GM23338 (cell line): ENCODE measurements around the gene PTPN18. TPM values are rescaled to one million over a fixed set of nuclear protein-coding genes. Genes with fewer than 3 reads are reported as not detected.

ENCODE experiments used
- ATAC-seq: fragments of 200-7000 bp; cut with Tn5 transposase; 3 replicates; pipeline ENCODE4 v1.9.1; 2020
- DNase-seq: peaks from one replicate; pipeline ENCODE4 v3.0.0-alpha.2; 2015; ENCODE audit warnings: low spot score
- H2AFZ ChIP-seq: fragments of 200-600 bp; sonication (generic); 2 replicates; pipeline ENCODE4 v1.8.0; 2016; ENCODE audit warnings: antibody characterized with exemption, mild to moderate bottlenecking, moderate library complexity
- H3F3A ChIP-seq: fragments of 200-600 bp; sonication (generic); replicated peaks from 2 replicates; pipeline ENCODE4 v1.8.0; 2017; ENCODE audit warnings: antibody characterized with exemption, mixed run types, low read depth
- H3K27ac ChIP-seq: fragments of 200-600 bp; sonication (generic); 2 replicates; pipeline ENCODE4 v1.6.1; 2016; ENCODE audit warnings: low read depth
- H3K27me3 ChIP-seq: fragments of 200-600 bp; sonication (generic); 2 replicates; pipeline ENCODE4 v1.8.0; 2016; ENCODE audit warnings: mild to moderate bottlenecking, mixed run types, moderate library complexity; ENCODE audit not compliant: insufficient read depth
- H3K36me3 ChIP-seq: fragments of 200-600 bp; sonication (generic); 2 replicates; pipeline ENCODE4 v1.8.0; 2016; ENCODE audit warnings: mild to moderate bottlenecking; ENCODE audit not compliant: insufficient read depth
- H3K4me1 ChIP-seq: fragments of 200-600 bp; sonication (generic); 2 replicates; pipeline ENCODE4 v1.8.0; 2016; ENCODE audit warnings: mild to moderate bottlenecking, moderate library complexity; ENCODE audit not compliant: insufficient read depth
- H3K4me2 ChIP-seq: fragments of 200-600 bp; sonication (generic); 2 replicates; pipeline ENCODE4 v1.7.1; 2017; ENCODE audit warnings: mixed run types
- H3K4me3 ChIP-seq: fragments of 200-600 bp; sonication (generic); 2 replicates; pipeline ENCODE4 v1.6.1; 2016; ENCODE audit warnings: mixed run types
- H3K79me2 ChIP-seq: fragments of 200-600 bp; sonication (generic); replicated peaks from 2 replicates; pipeline ENCODE4 v1.8.0; 2017; ENCODE audit warnings: mild to moderate bottlenecking; ENCODE audit not compliant: insufficient read depth
- H3K9me2 ChIP-seq: fragments of 200-600 bp; sonication (generic); 2 replicates; pipeline ENCODE4 v1.8.0; 2017; ENCODE audit not compliant: insufficient read depth
- H4K20me1 ChIP-seq: fragments of 200-600 bp; sonication (generic); replicated peaks from 2 replicates; pipeline ENCODE4 v1.8.0; 2017; ENCODE audit warnings: mild to moderate bottlenecking; ENCODE audit not compliant: insufficient read depth
- H3K27ac Mint-ChIP-seq: 2 replicates; pipeline ENCODE4 v1.8.0; 2020; ENCODE audit warnings: inconsistent platforms, mild to moderate bottlenecking, moderate library complexity, mixed read lengths
- H3K27me3 Mint-ChIP-seq: 3 replicates; pipeline ENCODE4 v1.8.0; 2022; ENCODE audit warnings: low read depth, mild to moderate bottlenecking, moderate library complexity, mixed read lengths, inconsistent platforms; ENCODE audit not compliant: insufficient read depth, poor library complexity
- H3K36me3 Mint-ChIP-seq: 3 replicates; pipeline ENCODE4 v1.8.0; 2021; ENCODE audit warnings: low read depth, mild to moderate bottlenecking, inconsistent platforms, moderate library complexity, mixed read lengths
- H3K4me1 Mint-ChIP-seq: 3 replicates; pipeline ENCODE4 v1.8.0; 2020; ENCODE audit warnings: mild to moderate bottlenecking, inconsistent platforms, mixed read lengths
- H3K4me3 Mint-ChIP-seq: 3 replicates; pipeline ENCODE4 v1.8.0; 2021; ENCODE audit warnings: moderate library complexity, mild to moderate bottlenecking, inconsistent platforms, mixed read lengths
- H3K9me3 Mint-ChIP-seq: 3 replicates; pipeline ENCODE4 v1.8.0; 2020; ENCODE audit warnings: moderate library complexity, mild to moderate bottlenecking, inconsistent platforms, mixed read lengths
- CREB1 ChIP-seq: fragments of 250-450 bp; sonication (Bioruptor Pico); IDR thresholded peaks from 2 replicates; pipeline ENCODE4 v1.5.0; 2020; ENCODE audit warnings: low read depth, mild to moderate bottlenecking, moderate library complexity
- EZH2 ChIP-seq: fragments of 200-600 bp; sonication (generic); IDR thresholded peaks from one replicate; pipeline ENCODE4 v1.8.0; 2017; ENCODE audit warnings: antibody characterized with exemption, mild to moderate bottlenecking, low read depth; ENCODE audit not compliant: unreplicated experiment
- EZH2phosphoT487 ChIP-seq: fragments of 200-600 bp; sonication (generic); IDR thresholded peaks from one replicate; pipeline ENCODE4 v1.8.1; 2018; ENCODE audit warnings: antibody characterized with exemption; ENCODE audit not compliant: unreplicated experiment
- JUNB ChIP-seq: IDR thresholded peaks from one replicate; pipeline ENCODE4 v1.6.1; 2016; ENCODE audit warnings: antibody characterized with exemption; ENCODE audit not compliant: unreplicated experiment
- POLR2AphosphoS5 ChIP-seq: IDR thresholded peaks from 2 replicates; pipeline ENCODE4 v1.6.1; 2016; ENCODE audit warnings: antibody characterized with exemption, low read depth
- STAT1 ChIP-seq: IDR thresholded peaks from one replicate; pipeline ENCODE4 v1.6.1; 2016; ENCODE audit warnings: antibody characterized with exemption; ENCODE audit not compliant: unreplicated experiment
- ZNF114 ChIP-seq: fragments of 250-450 bp; sonication (Bioruptor Pico); IDR thresholded peaks from 2 replicates; pipeline ENCODE4 v1.5.0; 2020; ENCODE audit warnings: mild to moderate bottlenecking, moderate library complexity
- ZNF331 ChIP-seq: fragments of 250-450 bp; sonication (Bioruptor Pico); IDR thresholded peaks from 2 replicates; pipeline ENCODE4 v1.5.0; 2020; ENCODE audit warnings: low read depth, mild to moderate bottlenecking, moderate library complexity
- polyA plus RNA-seq: library from polyadenylated mRNA; unstranded; fragments of >200 nt; fragmentation: Nextera tagmentation; extraction: Ambion mirVana; gene quantifications from 2 replicates; pipeline ENCODE4 v1.2.1, GENCODE V29; 2016
- total RNA-seq: library from RNA; depleted of rRNA; stranded (reverse); fragments of >200 nt; shearing (Covaris generic); gene quantifications from 2 replicates; pipeline ENCODE4 v1.2.3, GENCODE V29; 2014
- TF ChIP-seq, protein P1 (sequence below): IDR thresholded peaks from one replicate; pipeline ENCODE4 v1.6.1; 2018; ENCODE audit warnings: antibody characterized with exemption; ENCODE audit not compliant: unreplicated experiment
- TF ChIP-seq, protein P2 (sequence below), 2 experiments: fragments of 200-600 bp in 1 of 2; sonication (generic) in 1 of 2; conservative IDR thresholded peaks; 2 replicates each; pipeline versions ENCODE4 v1.5.1 to v1.6.1; 2016 to 2017; ENCODE audit warnings: antibody characterized with exemption in 2 of 2, low read depth in 2 of 2, mild to moderate bottlenecking in 2 of 2, moderate library complexity in 1 of 2
- TF ChIP-seq, protein P3 (sequence below): IDR thresholded peaks from 2 replicates; pipeline ENCODE4 v1.6.1; 2016; ENCODE audit warnings: antibody characterized with exemption

PTPN18 gene
- total and polyA plus RNA-seq, 2 experiments from 2014 or later: 10.1 to 10.9 TPM

DNA sequence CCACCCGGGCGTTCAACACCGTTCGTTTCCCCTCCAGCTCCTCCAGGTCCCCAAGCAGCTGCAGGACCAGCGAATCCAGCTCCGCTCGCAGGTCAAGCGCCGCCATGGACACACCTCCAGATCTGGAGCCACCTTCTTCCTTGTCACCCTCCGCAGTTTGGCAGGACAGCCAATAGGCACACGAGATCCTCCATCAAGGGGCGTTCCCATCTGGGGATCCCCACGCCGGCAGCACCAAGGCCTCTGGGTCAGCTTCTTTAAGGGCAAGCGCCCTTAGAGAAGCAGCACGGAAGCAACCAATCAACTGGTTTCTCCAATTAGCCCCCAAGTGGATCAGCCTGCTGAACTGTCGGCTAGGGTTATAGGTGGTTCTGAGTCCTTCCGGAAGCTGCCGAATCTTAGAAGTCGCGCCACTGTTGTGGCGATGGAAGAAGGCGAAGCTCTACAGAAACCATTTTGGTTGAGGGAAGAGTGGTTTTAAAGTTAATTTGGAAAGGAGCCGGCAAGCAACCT, 13.8 kb upstream of the PTPN18 start:
- peaks cover 9% of the 10 kb centered on the region; the same call in 1 of the 2 replicates for H3K4me1 ChIP-seq
- Mint-ChIP-seq H3K27me3 (peaks cover 23% of the 10 kb centered on the region), H3K4me3 (peak overlapping the region; percentile 99), H3K36me3 (peaks cover 62% of the 10 kb centered on the region), H3K9me3 (peaks cover 2% of the 10 kb centered on the region; the same call in 2 of the 3 replicates), H3K27ac (peak overlapping the region; percentile 98), H3K4me1 (peaks cover 15% of the 10 kb centered on the region)
- H3K36me3 ChIP-seq: peaks cover 19% of the 10 kb centered on the region
- no peaks in the 10 kb centered on the region; the same call in 1 of the 2 replicates for H4K20me1 ChIP-seq
- peak overlapping the region; percentile 99 for H3K27ac ChIP-seq
- peak; percentile 80 for ATAC-seq
- no peaks in the 10 kb centered on the region for H3K9me2 ChIP-seq
- 0 out of 2 replicates have a peak, but pooled peaks cover 3% of the 10 kb centered on the region for H3F3A ChIP-seq
- H3K27me3 ChIP-seq: no peaks in the 10 kb centered on the region
- peak overlapping the region; percentile 82 for H3K4me3 ChIP-seq
- peak overlapping the region; percentile 72 for H2AFZ ChIP-seq
- TF ChIP-seq, protein P1, sequence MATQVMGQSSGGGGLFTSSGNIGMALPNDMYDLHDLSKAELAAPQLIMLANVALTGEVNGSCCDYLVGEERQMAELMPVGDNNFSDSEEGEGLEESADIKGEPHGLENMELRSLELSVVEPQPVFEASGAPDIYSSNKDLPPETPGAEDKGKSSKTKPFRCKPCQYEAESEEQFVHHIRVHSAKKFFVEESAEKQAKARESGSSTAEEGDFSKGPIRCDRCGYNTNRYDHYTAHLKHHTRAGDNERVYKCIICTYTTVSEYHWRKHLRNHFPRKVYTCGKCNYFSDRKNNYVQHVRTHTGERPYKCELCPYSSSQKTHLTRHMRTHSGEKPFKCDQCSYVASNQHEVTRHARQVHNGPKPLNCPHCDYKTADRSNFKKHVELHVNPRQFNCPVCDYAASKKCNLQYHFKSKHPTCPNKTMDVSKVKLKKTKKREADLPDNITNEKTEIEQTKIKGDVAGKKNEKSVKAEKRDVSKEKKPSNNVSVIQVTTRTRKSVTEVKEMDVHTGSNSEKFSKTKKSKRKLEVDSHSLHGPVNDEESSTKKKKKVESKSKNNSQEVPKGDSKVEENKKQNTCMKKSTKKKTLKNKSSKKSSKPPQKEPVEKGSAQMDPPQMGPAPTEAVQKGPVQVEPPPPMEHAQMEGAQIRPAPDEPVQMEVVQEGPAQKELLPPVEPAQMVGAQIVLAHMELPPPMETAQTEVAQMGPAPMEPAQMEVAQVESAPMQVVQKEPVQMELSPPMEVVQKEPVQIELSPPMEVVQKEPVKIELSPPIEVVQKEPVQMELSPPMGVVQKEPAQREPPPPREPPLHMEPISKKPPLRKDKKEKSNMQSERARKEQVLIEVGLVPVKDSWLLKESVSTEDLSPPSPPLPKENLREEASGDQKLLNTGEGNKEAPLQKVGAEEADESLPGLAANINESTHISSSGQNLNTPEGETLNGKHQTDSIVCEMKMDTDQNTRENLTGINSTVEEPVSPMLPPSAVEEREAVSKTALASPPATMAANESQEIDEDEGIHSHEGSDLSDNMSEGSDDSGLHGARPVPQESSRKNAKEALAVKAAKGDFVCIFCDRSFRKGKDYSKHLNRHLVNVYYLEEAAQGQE: no peak
- TF ChIP-seq, protein P2, sequence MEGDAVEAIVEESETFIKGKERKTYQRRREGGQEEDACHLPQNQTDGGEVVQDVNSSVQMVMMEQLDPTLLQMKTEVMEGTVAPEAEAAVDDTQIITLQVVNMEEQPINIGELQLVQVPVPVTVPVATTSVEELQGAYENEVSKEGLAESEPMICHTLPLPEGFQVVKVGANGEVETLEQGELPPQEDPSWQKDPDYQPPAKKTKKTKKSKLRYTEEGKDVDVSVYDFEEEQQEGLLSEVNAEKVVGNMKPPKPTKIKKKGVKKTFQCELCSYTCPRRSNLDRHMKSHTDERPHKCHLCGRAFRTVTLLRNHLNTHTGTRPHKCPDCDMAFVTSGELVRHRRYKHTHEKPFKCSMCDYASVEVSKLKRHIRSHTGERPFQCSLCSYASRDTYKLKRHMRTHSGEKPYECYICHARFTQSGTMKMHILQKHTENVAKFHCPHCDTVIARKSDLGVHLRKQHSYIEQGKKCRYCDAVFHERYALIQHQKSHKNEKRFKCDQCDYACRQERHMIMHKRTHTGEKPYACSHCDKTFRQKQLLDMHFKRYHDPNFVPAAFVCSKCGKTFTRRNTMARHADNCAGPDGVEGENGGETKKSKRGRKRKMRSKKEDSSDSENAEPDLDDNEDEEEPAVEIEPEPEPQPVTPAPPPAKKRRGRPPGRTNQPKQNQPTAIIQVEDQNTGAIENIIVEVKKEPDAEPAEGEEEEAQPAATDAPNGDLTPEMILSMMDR (conservative IDR thresholded peaks at IDR 0.05; ENCODE audit: low read depth in 2 of 2): no peak
- TF ChIP-seq POLR2AphosphoS5 (peak; percentile 63), EZH2phosphoT487 (no peak)
- TF ChIP-seq, protein P3, sequence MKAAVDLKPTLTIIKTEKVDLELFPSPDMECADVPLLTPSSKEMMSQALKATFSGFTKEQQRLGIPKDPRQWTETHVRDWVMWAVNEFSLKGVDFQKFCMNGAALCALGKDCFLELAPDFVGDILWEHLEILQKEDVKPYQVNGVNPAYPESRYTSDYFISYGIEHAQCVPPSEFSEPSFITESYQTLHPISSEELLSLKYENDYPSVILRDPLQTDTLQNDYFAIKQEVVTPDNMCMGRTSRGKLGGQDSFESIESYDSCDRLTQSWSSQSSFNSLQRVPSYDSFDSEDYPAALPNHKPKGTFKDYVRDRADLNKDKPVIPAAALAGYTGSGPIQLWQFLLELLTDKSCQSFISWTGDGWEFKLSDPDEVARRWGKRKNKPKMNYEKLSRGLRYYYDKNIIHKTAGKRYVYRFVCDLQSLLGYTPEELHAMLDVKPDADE: no peak
- H3K79me2 ChIP-seq: peaks cover 21% of the 10 kb centered on the region
- H3K4me2 ChIP-seq: peak overlapping the region; percentile 83
- DNase-seq: peak; percentile 97

DNA sequence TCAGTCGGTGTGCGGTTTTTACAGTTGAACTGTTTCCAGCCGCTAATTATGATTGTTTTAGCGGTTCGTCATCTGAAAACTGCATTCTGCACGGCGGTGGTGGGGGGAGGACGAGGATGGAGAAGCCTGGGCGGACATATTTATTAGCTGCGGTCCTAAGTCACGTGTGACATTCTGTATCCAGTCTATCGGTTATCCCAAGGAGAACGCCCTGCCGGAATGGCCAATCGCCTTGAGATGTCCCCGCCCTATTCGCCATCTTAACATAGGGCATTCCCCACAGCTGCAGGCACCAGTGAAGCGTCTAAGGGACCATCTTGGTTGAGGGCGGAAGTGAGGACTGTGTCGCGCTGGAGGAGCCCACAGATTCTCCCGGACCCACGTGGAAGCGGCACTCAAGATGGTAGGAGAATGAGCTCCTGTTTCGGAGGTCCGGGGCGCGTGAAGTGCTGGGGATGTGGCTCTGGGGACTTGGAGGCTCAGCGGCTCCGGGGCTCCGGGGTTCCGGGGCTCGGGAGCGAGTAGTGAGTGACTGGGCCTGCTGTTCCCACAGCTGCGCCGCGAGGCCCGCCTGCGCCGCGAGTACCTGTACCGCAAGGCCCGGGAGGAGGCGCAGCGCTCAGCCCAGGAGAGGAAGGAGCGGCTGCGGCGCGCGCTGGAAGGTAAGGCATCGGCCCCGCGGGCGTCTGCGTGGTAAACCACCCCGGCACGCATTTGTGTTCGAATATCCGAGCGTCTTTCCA, 13.2 kb upstream of the PTPN18 start, which contains the start of gene IMP4:
Gene IMP4 (plus strand): TSS at position 365 of the 743 bp plus-strand sequence. CDS start 36 bp downstream, at position 401.
- Histone ChIP-seq H4K20me1 (peaks cover 4% of the 10 kb centered on the region), H3K4me1 (peaks cover 8% of the 10 kb centered on the region; the same call in 1 of the 2 replicates), H3K9me2 (no peaks in the 10 kb centered on the region), H3K27ac (peak within 1 kb of the TSS; percentile 99), H3K27me3 (no peaks in the 10 kb centered on the region), H3K36me3 (peaks cover 24% of the 10 kb centered on the region), H3K4me2 (peak within 1 kb of the TSS; percentile 92), H3F3A (0 out of 2 replicates have a peak, but pooled peaks cover 3% of the 10 kb centered on the region), H3K79me2 (peaks cover 21% of the 10 kb centered on the region), H3K4me3 (peak within 1 kb of the TSS; percentile 82), H2AFZ (peak within 1 kb of the TSS; percentile 72)
- peaks cover 12% of the 10 kb centered on the region for H3K4me1 Mint-ChIP-seq
- H3K27ac Mint-ChIP-seq: peak within 1 kb of the TSS; percentile 98
- no peak for TF ChIP-seq EZH2phosphoT487
- no peak for TF ChIP-seq EZH2
- TF ChIP-seq, protein P2 (conservative IDR thresholded peaks at IDR 0.05; ENCODE audit: low read depth in 2 of 2): peak; percentile 30 to 45
- peak; percentile 78 for TF ChIP-seq POLR2AphosphoS5
- TF ChIP-seq, protein P3: peak; percentile 93
- TF ChIP-seq STAT1: no peak
- no peak for TF ChIP-seq ZNF331
- TF ChIP-seq JUNB: no peak
- TF ChIP-seq CREB1 (CRISPR knock-in tag): peak; percentile 64
- no peak for TF ChIP-seq ZNF114 (CRISPR knock-in tag)
- H3K4me3 Mint-ChIP-seq: peak within 1 kb of the TSS; percentile 99
- H3K27me3 Mint-ChIP-seq: peaks cover 20% of the 10 kb centered on the region
- H3K9me3 Mint-ChIP-seq: no peaks in the 10 kb centered on the region
- DNase-seq (peak; percentile 99), ATAC-seq (peak; percentile 91)
- H3K36me3 Mint-ChIP-seq: peaks cover 64% of the 10 kb centered on the region
